ENCODE measurements around the gene DHRS13. TPM values are rescaled to one million over a fixed set of nuclear protein-coding genes. Genes with fewer than 3 reads are reported as not detected.

Gene DHRS13
- total and polyA plus RNA-seq, 2 donors (not counting 3 experiments of a cell fraction or from before 2014, with no cell fraction given): 7.2 to 9.3 TPM

DNA sequence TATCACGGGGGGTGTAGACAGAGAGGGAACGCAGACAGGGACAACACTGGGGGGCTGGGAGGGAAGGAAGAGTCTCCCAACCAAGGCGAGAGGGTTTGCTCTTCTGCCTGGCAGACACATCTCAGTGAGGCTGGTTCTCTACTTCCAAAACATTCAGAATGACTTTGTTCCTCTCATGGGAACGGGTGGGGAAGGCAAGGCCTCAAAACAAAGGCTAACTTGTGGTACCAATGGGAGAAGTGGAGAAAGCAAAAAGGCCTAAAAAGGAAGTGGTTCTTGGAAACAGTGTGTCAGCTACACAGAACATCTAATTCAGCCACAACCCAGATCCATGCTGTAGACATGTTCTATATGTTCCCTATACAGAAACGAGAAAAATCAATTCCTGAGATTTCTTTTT lies 12.9 kb downstream of the DHRS13 start:
- H3K4me2 ChIP-seq (ENCODE audit: insufficient read depth, low read length): no peak overlapping the region
- ChIA-PET CTCF (interaction anchor here (0.9 to 2.5 kb wide), 5 partner anchors 12 to 163 kb away, joined by 3 to 7 read pairs (median 3); no protein-coding TSS in a partner anchor), POLR2A (no interaction called here)
- H3K9ac ChIP-seq (replicated peaks; ENCODE audit: extremely low read depth, insufficient read depth, low read length): peak overlapping the region; percentile 7
- peaks cover 0 to 9% of the 10 kb centered on the region in 2 experiments for H3K36me3 ChIP-seq (ENCODE audit: control insufficient read depth in 2 of 2, extremely low read depth in 1 of 2, insufficient read depth in 2 of 2, low read length in 2 of 2)
- peak; percentile 28 for DNase-seq (ENCODE audit: low read depth, low spot score)
- dilution Hi-C loops (cut with MboI; ENCODE audit: extremely low pct_ligation_motif_present, low sequenced_read_pairs) (no loop called here), intact Hi-C loops (cut with micrococcal nuclease) (no loop called here)
- no peak overlapping the region for H3K4me3 ChIP-seq (replicated peaks in 1 of 3; ENCODE audit: insufficient read depth in 1 of 3, low read depth in 1 of 3, low read length in 3 of 3)
- H3K27me3 ChIP-seq (ENCODE audit: control insufficient read depth in 2 of 2, insufficient read depth in 2 of 2, low read length in 2 of 2): no peaks in the 10 kb centered on the region
- H3K27ac ChIP-seq (ENCODE audit: insufficient read depth, low read depth, low read length): peak overlapping the region; percentile 32
- H4K20me1 ChIP-seq (replicated peaks; ENCODE audit: control insufficient read depth, extremely low read depth, insufficient read depth, low read length): no peaks in the 10 kb centered on the region
- no TSS peak for BruUV-seq (replicated peaks)
- peaks cover 10% of the 10 kb centered on the region for H3K79me2 ChIP-seq (ENCODE audit: control insufficient read depth, insufficient read depth, low read length)
- H3K9me3 ChIP-seq (replicated peaks; ENCODE audit: control insufficient read depth, insufficient read depth, low read length): no peaks in the 10 kb centered on the region
- no peak for TF ChIP-seq JUN (IDR thresholded peaks at IDR 0.05; ENCODE audit: borderline replicate concordance, insufficient read depth, insufficient read length, low read depth)
- TF ChIP-seq, protein P1, sequence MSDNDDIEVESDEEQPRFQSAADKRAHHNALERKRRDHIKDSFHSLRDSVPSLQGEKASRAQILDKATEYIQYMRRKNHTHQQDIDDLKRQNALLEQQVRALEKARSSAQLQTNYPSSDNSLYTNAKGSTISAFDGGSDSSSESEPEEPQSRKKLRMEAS (IDR thresholded peaks at IDR 0.05; ENCODE audit: insufficient read depth, insufficient read length): no peak
- no peak for TF ChIP-seq EZH2 (IDR thresholded peaks at IDR 0.05; ENCODE audit: borderline replicate concordance, low read depth, low read length, severe bottlenecking)
- no peak for TF ChIP-seq FOS (IDR thresholded peaks at IDR 0.05; ENCODE audit: borderline replicate concordance, insufficient read depth, low read length)
- TF ChIP-seq POLR2AphosphoS5 (IDR thresholded peaks at IDR 0.05; ENCODE audit: insufficient read depth, low read depth, low read length): no peak
- TF ChIP-seq, protein P2, sequence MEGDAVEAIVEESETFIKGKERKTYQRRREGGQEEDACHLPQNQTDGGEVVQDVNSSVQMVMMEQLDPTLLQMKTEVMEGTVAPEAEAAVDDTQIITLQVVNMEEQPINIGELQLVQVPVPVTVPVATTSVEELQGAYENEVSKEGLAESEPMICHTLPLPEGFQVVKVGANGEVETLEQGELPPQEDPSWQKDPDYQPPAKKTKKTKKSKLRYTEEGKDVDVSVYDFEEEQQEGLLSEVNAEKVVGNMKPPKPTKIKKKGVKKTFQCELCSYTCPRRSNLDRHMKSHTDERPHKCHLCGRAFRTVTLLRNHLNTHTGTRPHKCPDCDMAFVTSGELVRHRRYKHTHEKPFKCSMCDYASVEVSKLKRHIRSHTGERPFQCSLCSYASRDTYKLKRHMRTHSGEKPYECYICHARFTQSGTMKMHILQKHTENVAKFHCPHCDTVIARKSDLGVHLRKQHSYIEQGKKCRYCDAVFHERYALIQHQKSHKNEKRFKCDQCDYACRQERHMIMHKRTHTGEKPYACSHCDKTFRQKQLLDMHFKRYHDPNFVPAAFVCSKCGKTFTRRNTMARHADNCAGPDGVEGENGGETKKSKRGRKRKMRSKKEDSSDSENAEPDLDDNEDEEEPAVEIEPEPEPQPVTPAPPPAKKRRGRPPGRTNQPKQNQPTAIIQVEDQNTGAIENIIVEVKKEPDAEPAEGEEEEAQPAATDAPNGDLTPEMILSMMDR (IDR thresholded peaks at IDR 0.05; ENCODE audit: extremely low read depth in 1 of 2, insufficient read depth in 1 of 2, low read depth in 1 of 2, low read length in 2 of 2): no peak
- TF ChIP-seq MYC (IDR thresholded peaks at IDR 0.05; ENCODE audit: low read depth, low read length): no peak
- TF ChIP-seq POLR2A (IDR thresholded peaks at IDR 0.05; ENCODE audit: low read depth, low read length): no peak
- TF ChIP-seq GATA2 (IDR thresholded peaks at IDR 0.05; ENCODE audit: insufficient read depth, insufficient read length, low read depth, low read length): no peak
- H3K9me1 ChIP-seq (replicated peaks; ENCODE audit: control insufficient read depth, extremely low read depth, insufficient read depth, low read length): no peaks in the 10 kb centered on the region
- H3K4me1 ChIP-seq (ENCODE audit: control insufficient read depth, extremely low read depth, insufficient read depth, low read length): peaks cover 40% of the 10 kb centered on the region
- H2AFZ ChIP-seq (ENCODE audit: low read depth, low read length): no peak overlapping the region
- no peak for FAIRE-seq

Measured in endothelial cell of umbilical vein (primary cell).